IMR-90 (cell line): ENCODE measurements around the gene HECTD1. TPM values are rescaled to one million over a fixed set of nuclear protein-coding genes. Genes with fewer than 3 reads are reported as not detected.

ENCODE experiments used
- ATAC-seq: fragments of 200-7000 bp; cut with Tn5 transposase; 2 replicates; pipeline ENCODE4 v1.9.1; 2020; ENCODE audit warnings: low read depth, mild to moderate bottlenecking, moderate library complexity
- BruUV-seq: library from RNA; stranded (reverse); fragments of 400-500 nt; replicated peaks from 2 replicates; lab custom pipeline; 2021; lab: Mats Ljungman, UMichigan
- CTCF ChIA-PET: fragments of 300-600 bp; formaldehyde crosslinking; extraction: SDS; loops from one replicate; lab custom pipeline; 2021; ENCODE audit warnings: antibody characterized with exemption; lab: Yijun Ruan, JAX
- POLR2A ChIA-PET: fragments of 300-600 bp; sonication (Branson Sonifier 250); formaldehyde crosslinking; loops from one replicate; lab custom pipeline; 2022; ENCODE audit warnings: antibody characterized with exemption; ENCODE audit not compliant: unreplicated experiment; lab: Charles Lee
- DNase-seq: peaks from one replicate; pipeline ENCODE4 v3.0.0; 2013
- H2AFZ ChIP-seq: replicated peaks from 2 replicates; pipeline ENCODE3; 2013; ENCODE audit warnings: low read length, mild to moderate bottlenecking; ENCODE audit not compliant: poor library complexity
- H2AK5ac ChIP-seq: 2 replicates; pipeline ENCODE4 v1.6.1; 2013; ENCODE audit warnings: low read depth, low read length, inconsistent platforms
- H2AK9ac ChIP-seq: replicated peaks from 2 replicates; pipeline ENCODE3; 2013; ENCODE audit warnings: mild to moderate bottlenecking, low read depth, low read length, moderate library complexity; ENCODE audit not compliant: poor library complexity
- H2BK120ac ChIP-seq: 2 replicates; pipeline ENCODE4 v1.6.1; 2013; ENCODE audit warnings: low read depth, low read length, inconsistent platforms
- H2BK15ac ChIP-seq: 3 replicates; pipeline ENCODE4 v1.6.1; 2013; ENCODE audit warnings: low read depth, low read length, inconsistent platforms
- H2BK20ac ChIP-seq: 2 replicates; pipeline ENCODE4 v1.6.1; 2013; ENCODE audit warnings: low read depth, mild to moderate bottlenecking, inconsistent platforms, low read length, moderate library complexity
- H2BK5ac ChIP-seq: 2 replicates; pipeline ENCODE4 v1.6.1; 2013; ENCODE audit warnings: mild to moderate bottlenecking, low read depth, low read length, inconsistent platforms; ENCODE audit not compliant: poor library complexity, severe bottlenecking
- H3K14ac ChIP-seq: replicated peaks from 2 replicates; pipeline ENCODE4 v1.6.1; 2013; ENCODE audit warnings: low read depth, low read length, inconsistent platforms
- H3K18ac ChIP-seq: 2 replicates; pipeline ENCODE4 v1.6.1; 2013; ENCODE audit warnings: low read depth, low read length, control low read depth
- H3K23ac ChIP-seq: 2 replicates; pipeline ENCODE4 v1.6.1; 2013; ENCODE audit warnings: low read depth, low read length, inconsistent platforms
- H3K27ac ChIP-seq: 2 replicates; pipeline ENCODE4 v1.5.1; 2013; ENCODE audit warnings: mild to moderate bottlenecking, control low read depth, low read length; ENCODE audit not compliant: insufficient read depth
- H3K27me3 ChIP-seq: 2 replicates; pipeline ENCODE4 v1.6.1; 2013; ENCODE audit warnings: low read length; ENCODE audit not compliant: control insufficient read depth, insufficient read depth
- H3K36me3 ChIP-seq: 2 replicates; pipeline ENCODE4 v1.6.1; 2013; ENCODE audit warnings: low read length, mixed read lengths; ENCODE audit not compliant: control insufficient read depth, insufficient read depth
- H3K4ac ChIP-seq: 2 replicates; pipeline ENCODE4 v1.6.1; 2013; ENCODE audit warnings: low read depth, low read length, inconsistent platforms
- H3K4me1 ChIP-seq: 2 replicates; pipeline ENCODE4 v1.6.1; 2013; ENCODE audit warnings: low read length, mixed read lengths; ENCODE audit not compliant: control insufficient read depth, insufficient read depth
- H3K4me2 ChIP-seq: 2 replicates; pipeline ENCODE4 v1.6.1; 2013; ENCODE audit warnings: low read depth, mild to moderate bottlenecking, control low read depth, low read length, moderate library complexity
- H3K4me3 ChIP-seq: 2 replicates; pipeline ENCODE4 v1.5.1; 2013; ENCODE audit warnings: low read depth, mild to moderate bottlenecking, control low read depth, low read length, moderate library complexity; ENCODE audit not compliant: insufficient read depth
- H3K56ac ChIP-seq: 2 replicates; pipeline ENCODE4 v1.6.1; 2013; ENCODE audit warnings: low read length, inconsistent platforms; ENCODE audit not compliant: insufficient read depth; ENCODE audit errors: extremely low read depth
- H3K79me1 ChIP-seq, 2 experiments: 2 replicates each; pipeline ENCODE4 v1.6.1; 2013; ENCODE audit warnings: low read length in 2 of 2, inconsistent platforms in 1 of 2, low read depth in 1 of 2
- H3K9ac ChIP-seq: 2 replicates; pipeline ENCODE4 v1.6.1; 2013; ENCODE audit warnings: low read depth, low read length, control low read depth
- H3K9me1 ChIP-seq: 2 replicates; pipeline ENCODE4 v1.6.1; 2013; ENCODE audit warnings: low read length, inconsistent platforms; ENCODE audit not compliant: insufficient read depth
- H3K9me3 ChIP-seq: 2 replicates; pipeline ENCODE4 v1.6.1; 2013; ENCODE audit warnings: low read length; ENCODE audit not compliant: control insufficient read depth, insufficient read depth
- H4K20me1 ChIP-seq: 2 replicates; pipeline ENCODE4 v1.6.1; 2013; ENCODE audit warnings: low read length, inconsistent platforms; ENCODE audit not compliant: insufficient read depth
- H4K5ac ChIP-seq: 2 replicates; pipeline ENCODE4 v1.6.1; 2013; ENCODE audit warnings: mild to moderate bottlenecking, low read depth, low read length, control low read depth
- H4K8ac ChIP-seq, 2 experiments: 2 replicates each; pipeline ENCODE4 v1.6.1; 2013; ENCODE audit warnings: low read depth in 2 of 2, low read length in 2 of 2, control low read depth in 1 of 2, inconsistent platforms in 1 of 2
- H4K91ac ChIP-seq: 2 replicates; pipeline ENCODE4 v1.6.1; 2013; ENCODE audit warnings: low read depth, low read length, inconsistent platforms; ENCODE audit not compliant: insufficient read depth
- BHLHE40 ChIP-seq: fragments of 150-350 bp; IDR thresholded peaks from 2 replicates; pipeline ENCODE4 v1.6.1; 2016; ENCODE audit warnings: mild to moderate bottlenecking, low read depth, low read length
- CEBPB ChIP-seq: IDR thresholded peaks from 2 replicates; pipeline ENCODE4 v1.6.1; 2012; ENCODE audit warnings: low read depth, low read length, improper control_type of control experiment
- FOS ChIP-seq: fragments of 150-350 bp; IDR thresholded peaks from 2 replicates; pipeline ENCODE4 v1.6.1; 2016; ENCODE audit warnings: low read depth, low read length
- SMC3 ChIP-seq: fragments of 150-350 bp; IDR thresholded peaks from 2 replicates; pipeline ENCODE4 v1.6.1; 2016; ENCODE audit warnings: low read depth, mild to moderate bottlenecking, antibody characterized with exemption, low read length, moderate library complexity
- USF2 ChIP-seq: fragments of 150-350 bp; IDR thresholded peaks from 2 replicates; pipeline ENCODE4 v1.6.1; 2017; ENCODE audit warnings: mild to moderate bottlenecking, antibody characterized with exemption, low read length, low read depth
- WGBS, 2 experiments: methylation state at CpG; one replicate each; pipeline versions ENCODE4 v1.1.5 to v1.1.7; 2013; ENCODE audit warnings: missing lambda C conversion rate in 2 of 2; ENCODE audit not compliant: insufficient read length in 1 of 2; ENCODE audit errors: extremely low coverage in 2 of 2; 5-methylcytosine and 5-hydroxymethylcytosine counted together
- dilution Hi-C: fragments of 300-500 bp; cut with HindIII; formaldehyde crosslinking; loops from one replicate; pipeline ENCODE4 v1.14.3; 2018; ENCODE audit warnings: low sequenced_read_pairs; ENCODE audit not compliant: unreplicated experiment
- in situ Hi-C: fragments of 300-500 bp; cut with MboI; formaldehyde crosslinking; loops from 3 replicates; pipeline ENCODE4 v1.14.3; 2019; ENCODE audit warnings: low sequenced_read_pairs, inconsistent platforms, mixed read lengths
- intact Hi-C: fragments of 100-400 bp; cut with micrococcal nuclease; formaldehyde crosslinking; loops from 2 replicates; pipeline ENCODE4 v1.10.0; 2022
- polyA plus RNA-seq, 3 experiments: library from polyadenylated mRNA; depleted of rRNA; stranded (reverse); fragments of >200 nt; gene quantifications; 2 replicates each; pipeline ENCODE4 v1.2.3, GENCODE V29; 2012; ENCODE audit warnings: low replicate concordance in 1 of 3
- total RNA-seq: library from RNA; depleted of rRNA; stranded (reverse); fragments of >200 nt; gene quantifications from 2 replicates; pipeline ENCODE4 v1.2.3, GENCODE V29; 2012

Gene HECTD1
- total and polyA plus RNA-seq, 2 of the 4 experiments (the other 2 are of a cell fraction): 48.5 to 228 TPM

GRCh38 chr14:31239741-31240140 lies 32.1 kb upstream of the HECTD1 start:
- dilution Hi-C loops: no loop called here
- no peak overlapping the region for H3K18ac ChIP-seq
- H2BK20ac ChIP-seq: no peak overlapping the region
- H2BK5ac ChIP-seq: no peak overlapping the region
- no peak overlapping the region for H3K14ac ChIP-seq
- TF ChIP-seq FOS (no peak), USF2 (no peak), BHLHE40 (no peak), CEBPB (no peak), SMC3 (no peak)
- CTCF ChIA-PET: no interaction called here
- no peak overlapping the region for H2BK15ac ChIP-seq
- H3K4me1 ChIP-seq: peaks cover 8% of the 10 kb centered on the region
- H4K5ac ChIP-seq: no peak overlapping the region
- no peak overlapping the region for H3K56ac ChIP-seq
- POLR2A ChIA-PET: no interaction called here
- H2AFZ ChIP-seq: no peak overlapping the region
- H3K79me1 ChIP-seq: no peaks in the 10 kb centered on the region
- H4K20me1 ChIP-seq: no peaks in the 10 kb centered on the region
- ATAC-seq: no peak
- in situ Hi-C loops: no loop called here
- no peak overlapping the region for H2AK5ac ChIP-seq
- H4K91ac ChIP-seq: no peak overlapping the region
- H3K4me2 ChIP-seq: no peak overlapping the region
- 0 out of 2 replicates have a peak, but pooled peaks cover 2% of the 10 kb centered on the region for H3K9me1 ChIP-seq
- no peak overlapping the region for H2BK120ac ChIP-seq
- intact Hi-C loops: no loop called here
- H3K27ac ChIP-seq: no peak overlapping the region
- no TSS peak for BruUV-seq
- H4K8ac ChIP-seq: no peak overlapping the region
- no peak overlapping the region for H3K23ac ChIP-seq
- no peak overlapping the region for H3K9ac ChIP-seq
- no peak overlapping the region for H3K4me3 ChIP-seq
- H3K9me3 ChIP-seq: no peaks in the 10 kb centered on the region
- no peak overlapping the region for H3K4ac ChIP-seq
- H3K27me3 ChIP-seq: no peaks in the 10 kb centered on the region
- no peak for DNase-seq
- no CpG with 5 or more reads among the region's 6 CpGs for WGBS, 2 experiments
- no peaks in the 10 kb centered on the region for H3K36me3 ChIP-seq
- H2AK9ac ChIP-seq: no peak overlapping the region
